ENCODE results near the gene DOCK3.

DOCK3 gene

DNA sequence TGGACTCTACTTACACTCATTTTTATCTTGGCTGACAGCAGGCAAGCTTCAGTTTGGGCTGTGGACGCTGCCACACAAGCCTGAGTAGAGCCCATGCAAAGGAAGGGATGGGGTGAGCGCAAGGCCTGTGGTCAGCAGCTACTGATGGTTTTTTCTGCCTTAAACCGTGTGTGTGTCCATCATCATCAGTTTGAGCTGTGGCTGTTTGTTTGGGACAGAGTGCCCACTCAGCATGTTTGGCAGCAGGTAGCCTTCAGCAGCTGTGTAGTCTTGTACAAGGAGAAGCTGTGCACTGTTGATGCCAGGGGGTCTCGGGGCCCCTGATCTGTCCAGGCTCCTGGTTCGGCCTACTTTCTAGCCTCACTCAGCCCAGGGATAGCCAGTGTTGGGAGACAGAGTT lies 719.8 kb downstream of the DOCK3 start:
- no peak for DNase-seq (ENCODE audit: low read depth)
- H3K4me3 ChIP-seq (ENCODE audit: low read depth, low read length), result no peak overlapping the region

GRCh38 chr3:51395493-51396213 lies 720.9 kb downstream of the DOCK3 start:
- no peak overlapping the region for H3K4me3 ChIP-seq (ENCODE audit: low read depth, low read length)
- no peak for TF ChIP-seq CTCF (IDR thresholded peaks at IDR 0.05; ENCODE audit: insufficient read depth, low read depth, low read length, missing control alignments)
- no peak for DNase-seq (ENCODE audit: low read depth)

More for the DNA sequence above, 719.8 kb downstream of the DOCK3 start:
- TF ChIP-seq CTCF (IDR thresholded peaks at IDR 0.05; ENCODE audit: insufficient read depth, low read depth, low read length, missing control alignments), result no peak

GRCh38 chr3:51396401-51396800 lies 721.7 kb downstream of the DOCK3 start:
- TF ChIP-seq CTCF (IDR thresholded peaks at IDR 0.05; ENCODE audit: insufficient read depth, low read depth, low read length, missing control alignments), result no peak
- no peak for DNase-seq (ENCODE audit: low read depth)
- H3K4me3 ChIP-seq (ENCODE audit: low read depth, low read length), result no peak overlapping the region

DNA sequence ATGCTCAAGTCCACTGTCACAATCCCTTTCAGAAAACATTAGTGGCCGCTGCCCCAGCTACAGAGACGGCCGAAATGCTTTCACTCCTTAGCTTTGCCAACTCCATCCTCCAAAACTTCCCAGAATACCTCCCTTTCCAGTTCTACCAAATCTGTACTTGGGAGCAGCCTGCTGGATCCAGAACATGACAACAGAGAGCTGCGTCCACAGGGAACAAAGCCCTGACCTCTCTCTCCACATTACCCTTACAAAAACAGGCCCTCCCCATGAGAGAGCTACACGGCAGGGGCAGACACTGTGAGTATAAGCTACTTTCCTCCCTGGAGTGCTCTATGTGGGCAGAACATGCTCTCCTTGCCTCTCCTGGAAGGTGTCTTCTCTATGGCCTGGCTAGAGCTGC lies 722.7 kb downstream of the DOCK3 start:
- TF ChIP-seq CTCF (IDR thresholded peaks at IDR 0.05; ENCODE audit: insufficient read depth, low read depth, low read length, missing control alignments), result no peak
- H3K4me3 ChIP-seq (ENCODE audit: low read depth, low read length), result no peak overlapping the region
- no peak for DNase-seq (ENCODE audit: low read depth)

- TF ChIP-seq CTCF (IDR thresholded peaks at IDR 0.05; ENCODE audit: insufficient read depth, low read depth, low read length, missing control alignments), result no peak
- no peak overlapping the region for H3K4me3 ChIP-seq (ENCODE audit: low read depth, low read length)
- DNase-seq (ENCODE audit: low read depth), result no peak
These were observed 724.0 kb downstream of the DOCK3 start for GRCh38 chr3:51398595-51399310.

DNA sequence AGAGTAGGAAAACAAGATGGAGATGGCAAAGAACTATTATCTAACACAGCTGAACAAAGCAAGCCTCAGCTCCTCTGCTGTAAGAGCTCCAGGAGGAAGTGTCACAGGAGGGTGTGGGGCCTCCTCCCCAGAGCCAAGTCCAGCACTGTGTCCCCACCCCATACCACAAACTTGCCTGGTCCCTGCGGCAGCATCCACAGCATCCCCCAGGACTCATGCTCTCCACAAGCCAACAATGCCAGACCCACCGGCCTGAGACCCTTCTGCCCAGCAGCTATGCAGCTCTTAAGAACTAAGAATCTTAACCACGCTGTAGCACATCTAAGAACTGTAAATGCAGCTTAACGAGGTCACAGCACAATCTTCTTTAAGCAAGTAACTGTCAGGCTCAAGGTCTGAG lies 725.4 kb downstream of the DOCK3 start:
- no peak for DNase-seq (ENCODE audit: low read depth)
- TF ChIP-seq CTCF (IDR thresholded peaks at IDR 0.05; ENCODE audit: insufficient read depth, low read depth, low read length, missing control alignments), result no peak
- no peak overlapping the region for H3K4me3 ChIP-seq (ENCODE audit: low read depth, low read length)
